Kidney epithelial cell (primary cell): ENCODE results near the gene ATP6V0E1. TPM values are rescaled to one million over a fixed set of nuclear protein-coding genes. Genes with fewer than 3 reads are reported as not detected.
"Not testable (repeated sequence)": the region's sequence is repeated elsewhere in the genome, so short reads cannot be mapped to it uniquely, and the experiment has no call there.

Source experiments
- DNase-seq: peaks from one replicate; pipeline ENCODE4 v3.0.0-alpha.2; 2010; ENCODE audit warnings: low read depth
- H3K27me3 ChIP-seq: 2 replicates; pipeline ENCODE4 v1.6.0; 2011; ENCODE audit warnings: low read length; ENCODE audit not compliant: control insufficient read depth, insufficient read depth
- H3K36me3 ChIP-seq: 2 replicates; pipeline ENCODE4 v1.5.1; 2011; ENCODE audit warnings: low read length; ENCODE audit not compliant: control insufficient read depth, insufficient read depth
- H3K4me3 ChIP-seq: 2 replicates; pipeline ENCODE4 v1.5.1; 2011; ENCODE audit warnings: low read depth, mild to moderate bottlenecking, control low read depth, low read length
- total RNA-seq: library from RNA; depleted of rRNA; stranded (reverse); fragments of >200 nt; gene quantifications from 2 replicates; pipeline ENCODE4 v1.2.3, GENCODE V29; 2015
- TF ChIP-seq, protein P1 (sequence below): IDR thresholded peaks from 2 replicates; pipeline ENCODE4 v1.5.1; 2011; ENCODE audit warnings: mild to moderate bottlenecking, moderate library complexity, low read length, control low read depth, inconsistent platforms; ENCODE audit not compliant: insufficient read depth, poor library complexity, severe bottlenecking

The ATP6V0E1 gene
- total RNA-seq, 1 donor from 2014 or later, result 178 TPM

DNA sequence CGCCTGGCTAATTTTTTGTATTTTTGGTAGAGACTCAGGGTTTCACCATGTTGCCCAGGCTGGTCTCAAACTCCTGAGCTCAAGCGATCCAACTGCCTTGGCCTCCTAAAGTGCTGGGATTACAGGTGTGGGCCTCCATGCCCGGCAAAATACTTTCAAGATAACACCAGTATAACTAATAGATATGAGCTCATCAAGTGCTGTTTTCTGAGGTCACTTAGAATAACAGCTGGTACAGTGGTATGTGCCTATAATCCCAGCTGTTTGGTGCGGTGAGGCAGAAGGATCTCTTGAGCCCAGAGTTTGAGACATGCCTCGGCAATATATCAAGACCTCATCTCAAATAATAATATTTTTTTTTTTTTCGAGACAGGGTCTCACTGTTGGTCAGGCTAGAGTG lies 42.1 kb downstream of the ATP6V0E1 start:
- no peak for DNase-seq
- H3K27me3 ChIP-seq, result no peaks in the 10 kb centered on the region
- H3K4me3 ChIP-seq, result no peak overlapping the region
- no peaks in the 10 kb centered on the region for H3K36me3 ChIP-seq
- TF ChIP-seq, protein P1, sequence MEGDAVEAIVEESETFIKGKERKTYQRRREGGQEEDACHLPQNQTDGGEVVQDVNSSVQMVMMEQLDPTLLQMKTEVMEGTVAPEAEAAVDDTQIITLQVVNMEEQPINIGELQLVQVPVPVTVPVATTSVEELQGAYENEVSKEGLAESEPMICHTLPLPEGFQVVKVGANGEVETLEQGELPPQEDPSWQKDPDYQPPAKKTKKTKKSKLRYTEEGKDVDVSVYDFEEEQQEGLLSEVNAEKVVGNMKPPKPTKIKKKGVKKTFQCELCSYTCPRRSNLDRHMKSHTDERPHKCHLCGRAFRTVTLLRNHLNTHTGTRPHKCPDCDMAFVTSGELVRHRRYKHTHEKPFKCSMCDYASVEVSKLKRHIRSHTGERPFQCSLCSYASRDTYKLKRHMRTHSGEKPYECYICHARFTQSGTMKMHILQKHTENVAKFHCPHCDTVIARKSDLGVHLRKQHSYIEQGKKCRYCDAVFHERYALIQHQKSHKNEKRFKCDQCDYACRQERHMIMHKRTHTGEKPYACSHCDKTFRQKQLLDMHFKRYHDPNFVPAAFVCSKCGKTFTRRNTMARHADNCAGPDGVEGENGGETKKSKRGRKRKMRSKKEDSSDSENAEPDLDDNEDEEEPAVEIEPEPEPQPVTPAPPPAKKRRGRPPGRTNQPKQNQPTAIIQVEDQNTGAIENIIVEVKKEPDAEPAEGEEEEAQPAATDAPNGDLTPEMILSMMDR, result no peak

DNA sequence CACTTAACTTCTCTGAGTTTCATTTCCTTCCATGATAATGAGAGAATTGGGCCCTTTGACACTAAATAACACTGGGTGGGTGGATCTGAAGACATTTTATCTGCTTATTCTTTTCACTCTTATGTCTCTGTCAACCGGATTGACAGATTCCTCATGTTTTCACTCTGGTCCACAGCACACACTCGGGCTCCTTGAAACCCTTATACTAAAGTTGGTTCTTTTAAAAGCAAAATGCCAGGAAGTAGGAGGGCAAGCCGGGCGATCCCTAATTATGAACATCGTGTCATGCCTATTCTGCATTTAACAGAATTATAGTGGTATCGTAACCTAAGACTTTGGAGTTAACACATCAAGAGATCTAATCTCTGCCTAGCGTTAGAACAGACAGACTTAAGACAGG lies 44.3 kb downstream of the ATP6V0E1 start:
- Histone ChIP-seq H3K27me3 (no peaks in the 10 kb centered on the region), H3K36me3 (no peaks in the 10 kb centered on the region), H3K4me3 (no peak overlapping the region)
- TF ChIP-seq, protein P1, result no peak
- no peak for DNase-seq

DNA sequence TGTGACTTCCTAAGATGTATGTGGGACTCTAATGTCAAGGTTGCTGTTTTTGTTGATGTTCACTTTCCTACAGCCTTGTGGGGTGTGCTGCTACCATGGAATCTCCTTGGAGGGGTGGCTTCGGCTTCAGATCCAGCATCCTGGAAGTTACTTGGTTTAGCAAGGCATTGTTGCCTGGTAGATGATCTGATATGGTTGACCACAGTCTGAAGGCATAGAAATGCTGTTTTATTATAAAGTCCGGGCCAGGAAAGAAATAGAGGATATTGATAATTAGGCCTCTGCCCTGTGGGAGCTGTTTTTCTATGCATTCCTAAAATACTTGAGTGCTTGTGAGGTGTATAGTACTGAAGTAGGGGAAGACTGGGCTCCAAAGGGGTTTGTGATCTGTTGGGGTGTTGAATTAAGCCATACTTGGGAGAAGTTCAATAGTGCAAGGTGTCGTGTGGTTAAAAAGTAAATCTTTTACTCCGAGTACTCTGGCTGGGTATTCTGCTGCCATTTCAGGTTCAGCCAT lies 45.3 kb downstream of the ATP6V0E1 start:
- no peak for DNase-seq

DNA sequence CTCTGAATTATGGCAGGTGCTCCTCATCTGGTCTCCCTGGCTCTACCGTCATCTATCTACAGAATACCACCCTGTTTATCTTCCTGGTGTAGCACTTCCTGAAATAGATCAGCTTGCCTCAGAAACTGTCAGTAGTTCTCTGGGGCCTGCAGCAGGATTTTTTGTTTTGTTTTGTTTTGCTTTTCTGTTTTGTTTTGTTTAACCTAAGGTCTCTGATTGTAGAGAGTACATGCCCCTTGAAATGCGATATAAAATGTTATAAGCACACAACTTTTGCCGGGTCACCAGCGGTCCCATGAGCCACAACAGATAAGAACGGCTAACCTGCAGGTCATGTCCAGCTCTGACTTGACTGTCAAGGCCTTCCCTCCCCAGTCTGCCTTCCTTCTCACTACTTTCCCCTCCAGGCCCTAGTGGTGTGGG lies 45.9 kb downstream of the ATP6V0E1 start:
- H3K27me3 ChIP-seq, result no peaks in the 10 kb centered on the region
- TF ChIP-seq, protein P1, result no peak
- H3K36me3 ChIP-seq, result no peaks in the 10 kb centered on the region
- H3K4me3 ChIP-seq, result no peak overlapping the region
- no peak for DNase-seq

More for the DNA sequence above, 45.3 kb downstream of the ATP6V0E1 start:
- TF ChIP-seq, protein P1, result no peak
- Histone ChIP-seq H3K36me3 (no peaks in the 10 kb centered on the region), H3K27me3 (no peaks in the 10 kb centered on the region), H3K4me3 (no peak overlapping the region)

DNA sequence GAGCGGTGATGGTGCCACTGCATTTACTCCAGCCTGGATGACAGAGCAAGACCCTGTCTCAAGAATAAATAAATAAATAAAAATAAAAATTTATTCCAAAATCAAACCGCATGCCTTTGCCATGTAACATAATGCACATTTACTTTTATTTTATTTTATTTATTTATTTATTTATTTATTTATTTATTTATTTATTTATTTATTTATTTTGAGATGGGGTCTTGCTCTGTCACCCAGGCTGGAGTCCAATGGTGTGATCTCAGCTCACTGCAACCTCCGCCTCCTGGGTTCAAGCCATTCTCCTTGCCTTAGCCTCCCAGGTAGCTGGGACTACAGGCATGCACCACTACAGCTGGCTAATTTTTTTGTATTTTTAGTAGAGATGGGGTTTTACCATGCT lies 48.5 kb downstream of the ATP6V0E1 start:
- H3K4me3 ChIP-seq, H3K27me3 ChIP-seq, DNase-seq, H3K36me3 ChIP-seq: not testable (repeated sequence)

DNA sequence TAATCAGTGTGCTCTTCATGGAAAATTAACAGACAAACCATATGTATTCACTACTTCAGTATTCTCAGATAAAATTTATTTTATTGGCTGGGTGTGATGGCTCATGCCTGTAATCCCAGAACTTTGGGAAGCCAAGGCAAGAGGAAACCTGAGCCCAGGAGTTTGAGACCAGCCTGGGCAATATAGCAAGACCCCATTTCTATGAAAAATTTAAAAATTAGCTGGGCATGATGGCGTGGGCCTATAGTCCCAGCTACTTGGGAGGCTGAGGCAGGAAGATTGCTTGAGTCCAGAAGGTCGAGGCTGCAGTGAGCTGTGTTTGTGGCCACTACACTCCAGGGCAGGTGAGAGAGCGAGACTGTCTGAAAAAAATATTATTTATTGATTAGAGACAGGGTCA lies 49.2 kb downstream of the ATP6V0E1 start:
- no peak for DNase-seq
- Histone ChIP-seq H3K27me3 (no peaks in the 10 kb centered on the region), H3K4me3 (no peak overlapping the region), H3K36me3 (peaks cover 2% of the 10 kb centered on the region)
- TF ChIP-seq, protein P1, result no peak
